K562 (cell line): ENCODE data around the gene GATAD2B. TPM values are rescaled to one million over a fixed set of nuclear protein-coding genes. Genes with fewer than 3 reads are reported as not detected.

ENCODE experiments used
- CAMTA2 ChIP-seq: fragments of 250-450 bp; sonication (Bioruptor Pico); conservative IDR thresholded peaks from 2 replicates; pipeline ENCODE4 v1.5.1; 2022
- CEBPB ChIP-seq: fragments of 450-650 bp; IDR thresholded peaks from 2 replicates; pipeline ENCODE4 v1.6.1; 2016; ENCODE audit warnings: missing genetic modification characterization, missing compliant biosample characterization
- CHD1 ChIP-seq: fragments of 200-600 bp; sonication (generic); IDR thresholded peaks from one replicate; pipeline ENCODE4 v1.6.1; 2012; ENCODE audit warnings: mild to moderate bottlenecking, moderate library complexity, low read length, inconsistent platforms
- CREM ChIP-seq: IDR thresholded peaks from 2 replicates; pipeline ENCODE4 v1.6.1; 2014; ENCODE audit warnings: antibody characterized with exemption, low read depth
- ELF1 ChIP-seq: fragments of 200-800 bp; sonication (Bioruptor generic); IDR thresholded peaks from 2 replicates; pipeline ENCODE4 v1.6.1; 2016; ENCODE audit warnings: missing genetic modification characterization, missing compliant biosample characterization
- FOXP1 ChIP-seq: sonication (generic); formaldehyde crosslinking; IDR thresholded peaks from 2 replicates; pipeline ENCODE4 v1.8.0; 2022; ENCODE audit warnings: mild to moderate bottlenecking, missing genetic modification reagents
- HNRNPUL1 ChIP-seq: fragments of 200-400 bp; formaldehyde crosslinking; IDR thresholded peaks from 2 replicates; pipeline ENCODE4 v1.6.1; 2017; ENCODE audit warnings: low read length
- KLF10 ChIP-seq: fragments of 250-450 bp; sonication (Bioruptor Pico); IDR thresholded peaks from 2 replicates; pipeline ENCODE4 v1.6.1; 2021; ENCODE audit warnings: matching md5 sums
- SAP30 ChIP-seq: fragments of 200-600 bp; sonication (generic); IDR thresholded peaks from 2 replicates; pipeline ENCODE4 v1.6.1; 2012; ENCODE audit warnings: borderline replicate concordance, low read depth, mild to moderate bottlenecking, moderate library complexity, low read length, control low read depth, inconsistent platforms; ENCODE audit not compliant: insufficient read depth, poor library complexity, severe bottlenecking
- SP1 ChIP-seq: sonication (generic); formaldehyde crosslinking; IDR thresholded peaks from 2 replicates; pipeline ENCODE4 v1.8.1; 2022; ENCODE audit warnings: mild to moderate bottlenecking, missing genetic modification reagents
- TFAP4 ChIP-seq: sonication (generic); formaldehyde crosslinking; IDR thresholded peaks from 2 replicates; pipeline ENCODE4 v1.8.0; 2022; ENCODE audit warnings: missing genetic modification reagents, mild to moderate bottlenecking, moderate library complexity, borderline replicate concordance
- TSHZ1 ChIP-seq: fragments of 250-450 bp; sonication (Bioruptor Pico); IDR thresholded peaks from 2 replicates; pipeline ENCODE4 v1.4.0; 2020; ENCODE audit warnings: mild to moderate bottlenecking, moderate library complexity
- ZBTB2 ChIP-seq: fragments of 450-650 bp; IDR thresholded peaks from 2 replicates; pipeline ENCODE4 v1.6.1; 2016; ENCODE audit warnings: antibody characterized with exemption
- polyA plus RNA-seq, 8 experiments: library from polyadenylated mRNA; depleted of rRNA in 4 of 8; stranded (reverse) in 5 of 8; unstranded in 3 of 8; fragments of >200 nt; fragmentation: Nextera tagmentation in 2 of 8; fragmentation: Illumina TruSeq in 1 of 8; extraction: Ambion mirVana in 2 of 8; extraction: Trizol in 1 of 8; gene quantifications; 2 replicates each; pipeline versions ENCODE4 v1.2.1 to v1.2.3, GENCODE V29; 2011 to 2014; ENCODE audit warnings: inconsistent platforms in 1 of 8, missing spikeins in 1 of 8
- total RNA-seq, 7 experiments: library from RNA; depleted of rRNA in 6 of 7; stranded (reverse); fragments of >200 nt in 6 of 7; fragmentation: Illumina TruSeq in 2 of 7; extraction: Trizol in 2 of 7; gene quantifications; 2 replicates each; pipeline versions ENCODE4 v1.2.1 to v1.2.3, GENCODE V29; 2011 to 2021; ENCODE audit warnings: low replicate concordance in 1 of 7
- TF ChIP-seq, protein P1 (sequence below), 2 experiments: IDR thresholded peaks in 1 of 2; conservative IDR thresholded peaks in 1 of 2; 2 replicates each; pipeline ENCODE4 v1.6.1; 2016; ENCODE audit warnings: low read depth in 2 of 2, mild to moderate bottlenecking in 1 of 2, missing compliant biosample characterization in 1 of 2, missing genetic modification characterization in 1 of 2, moderate library complexity in 1 of 2
- TF ChIP-seq, protein P2 (sequence below): conservative IDR thresholded peaks from 2 replicates; pipeline ENCODE4 v1.6.1; 2011; ENCODE audit warnings: low read depth, mild to moderate bottlenecking, low read length; ENCODE audit not compliant: control insufficient read depth

GATAD2B gene
- total and polyA plus RNA-seq, 9 of the 15 experiments (the other 6 are each of a cell fraction or from before 2014, with no cell fraction given) = 1.5 to 40.2 (median 4.9) TPM

DNA sequence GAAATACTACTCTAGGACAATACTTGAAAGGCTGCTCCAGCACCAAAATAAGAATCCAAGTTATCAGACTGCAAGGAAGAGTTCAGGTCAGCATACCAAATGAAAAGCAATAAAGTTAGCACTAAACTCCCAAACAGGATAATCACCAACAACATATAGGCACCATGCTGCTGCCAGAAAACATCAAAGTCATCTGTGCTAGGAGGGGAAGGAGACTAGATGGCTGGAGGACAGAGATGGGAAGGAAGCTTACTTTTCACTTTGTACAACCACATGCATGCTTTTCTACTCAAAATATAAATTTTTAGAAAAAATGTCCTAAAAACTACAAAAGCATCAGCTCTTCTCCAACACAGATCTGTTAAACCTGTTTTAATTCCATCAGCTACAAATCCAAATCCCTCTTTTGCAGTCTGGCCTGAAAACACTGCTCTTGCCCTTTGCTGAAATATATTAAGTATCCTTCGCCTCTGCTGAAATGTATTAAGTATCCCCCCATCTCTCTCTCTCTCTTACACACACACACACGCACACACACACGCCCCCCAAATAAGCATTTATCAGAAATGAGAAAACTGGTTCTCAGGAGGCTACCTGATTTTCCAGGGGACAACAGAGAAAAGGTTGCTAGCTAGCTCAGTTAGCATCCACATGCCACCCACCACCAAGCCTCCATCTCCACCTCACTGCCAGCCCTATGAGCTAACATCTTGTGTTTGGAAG lies 1.5 kb downstream of the GATAD2B start (continued):
- TF ChIP-seq TFAP4 (CRISPR knock-in tag) (no peak), FOXP1 (CRISPR knock-in tag) (no peak), CEBPB (no peak), CREM (no peak), ZBTB2 (no peak), SAP30 (peak; percentile 20), KLF10 (CRISPR knock-in tag) (no peak), HNRNPUL1 (no peak), CAMTA2 (CRISPR knock-in tag) (no peak), SP1 (CRISPR knock-in tag) (no peak), TSHZ1 (CRISPR knock-in tag) (no peak), CHD1 (peak; percentile 10), ELF1 (tag) (no peak)
- TF ChIP-seq, protein P1, sequence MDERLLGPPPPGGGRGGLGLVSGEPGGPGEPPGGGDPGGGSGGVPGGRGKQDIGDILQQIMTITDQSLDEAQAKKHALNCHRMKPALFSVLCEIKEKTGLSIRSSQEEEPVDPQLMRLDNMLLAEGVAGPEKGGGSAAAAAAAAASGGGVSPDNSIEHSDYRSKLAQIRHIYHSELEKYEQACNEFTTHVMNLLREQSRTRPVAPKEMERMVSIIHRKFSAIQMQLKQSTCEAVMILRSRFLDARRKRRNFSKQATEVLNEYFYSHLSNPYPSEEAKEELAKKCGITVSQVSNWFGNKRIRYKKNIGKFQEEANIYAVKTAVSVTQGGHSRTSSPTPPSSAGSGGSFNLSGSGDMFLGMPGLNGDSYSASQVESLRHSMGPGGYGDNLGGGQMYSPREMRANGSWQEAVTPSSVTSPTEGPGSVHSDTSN (CRISPR knock-in tag; IDR thresholded peaks at IDR 0.05; ENCODE audit: low read depth) = no peak
- TF ChIP-seq, protein P1 (tag; conservative IDR thresholded peaks at IDR 0.05; ENCODE audit: low read depth) = no peak
- TF ChIP-seq, protein P2, sequence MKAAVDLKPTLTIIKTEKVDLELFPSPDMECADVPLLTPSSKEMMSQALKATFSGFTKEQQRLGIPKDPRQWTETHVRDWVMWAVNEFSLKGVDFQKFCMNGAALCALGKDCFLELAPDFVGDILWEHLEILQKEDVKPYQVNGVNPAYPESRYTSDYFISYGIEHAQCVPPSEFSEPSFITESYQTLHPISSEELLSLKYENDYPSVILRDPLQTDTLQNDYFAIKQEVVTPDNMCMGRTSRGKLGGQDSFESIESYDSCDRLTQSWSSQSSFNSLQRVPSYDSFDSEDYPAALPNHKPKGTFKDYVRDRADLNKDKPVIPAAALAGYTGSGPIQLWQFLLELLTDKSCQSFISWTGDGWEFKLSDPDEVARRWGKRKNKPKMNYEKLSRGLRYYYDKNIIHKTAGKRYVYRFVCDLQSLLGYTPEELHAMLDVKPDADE = no peak
